PC-3 (cell line): ENCODE data around the gene PTGDS. TPM values are rescaled to one million over a fixed set of nuclear protein-coding genes. Genes with fewer than 3 reads are reported as not detected.

ENCODE experiments used
- ATAC-seq: fragments of 200-7000 bp; cut with Tn5 transposase; 2 replicates; pipeline ENCODE4 v1.9.1; 2020; ENCODE audit warnings: mild to moderate bottlenecking, moderate library complexity
- BruUV-seq: library from RNA; stranded (reverse); fragments of 400-500 nt; replicated peaks from 2 replicates; lab custom pipeline; 2021; lab: Mats Ljungman, UMichigan
- CTCF ChIA-PET: fragments of 300-600 bp; sonication (Branson Sonifier 250); formaldehyde crosslinking; loops from one replicate; lab custom pipeline; 2022; ENCODE audit warnings: antibody characterized with exemption; lab: Charles Lee
- POLR2A ChIA-PET: fragments of 300-600 bp; sonication (Branson Sonifier 250); formaldehyde crosslinking; loops from one replicate; lab custom pipeline; 2022; ENCODE audit warnings: antibody characterized with exemption; ENCODE audit not compliant: unreplicated experiment; lab: Charles Lee
- DNase-seq: peaks from one replicate; pipeline ENCODE4 v3.0.0-alpha.2; 2015
- H2AFZ ChIP-seq: fragments of 300-600 bp; sonication (generic); 2 replicates; pipeline ENCODE4 v1.6.0; 2016; ENCODE audit warnings: antibody characterized with exemption, low read length
- H3F3A ChIP-seq: fragments of 300-600 bp; sonication (generic); one replicate; pipeline ENCODE4 v1.6.0; 2017; ENCODE audit warnings: antibody characterized with exemption, low read length, control low read depth, mild to moderate bottlenecking; ENCODE audit not compliant: unreplicated experiment
- H3K27ac ChIP-seq: fragments of 300-600 bp; sonication (generic); 2 replicates; pipeline ENCODE4 v1.5.1; 2016; ENCODE audit warnings: mild to moderate bottlenecking, low read length
- H3K27me3 ChIP-seq: fragments of 300-600 bp; sonication (generic); 2 replicates; pipeline ENCODE4 v1.6.1; 2016; ENCODE audit warnings: low read length, mixed read lengths
- H3K36me3 ChIP-seq: fragments of 300-600 bp; sonication (generic); 2 replicates; pipeline ENCODE4 v1.6.1; 2016; ENCODE audit warnings: low read depth, mixed run types, low read length, mixed read lengths
- H3K4me1 ChIP-seq: fragments of 300-600 bp; sonication (generic); 2 replicates; pipeline ENCODE4 v1.5.1; 2016; ENCODE audit warnings: low read length; ENCODE audit not compliant: insufficient read depth
- H3K4me2 ChIP-seq: fragments of 300-600 bp; sonication (generic); 2 replicates; pipeline ENCODE4 v1.6.0; 2016; ENCODE audit warnings: low read length
- H3K4me3 ChIP-seq: fragments of 300-600 bp; sonication (generic); 2 replicates; pipeline ENCODE4 v1.5.1; 2016; ENCODE audit warnings: mild to moderate bottlenecking, low read length, mixed read lengths
- H3K79me2 ChIP-seq: fragments of 300-600 bp; sonication (generic); 2 replicates; pipeline ENCODE4 v1.6.1; 2017; ENCODE audit warnings: low read length, mixed read lengths
- H3K9ac ChIP-seq: fragments of 300-600 bp; sonication (generic); 2 replicates; pipeline ENCODE4 v1.6.0; 2016; ENCODE audit warnings: mild to moderate bottlenecking, low read length
- H3K9me2 ChIP-seq: fragments of 300-600 bp; sonication (generic); replicated peaks from 2 replicates; pipeline ENCODE4 v1.6.1; 2016; ENCODE audit warnings: mixed run types, low read length, mixed read lengths
- H3K9me3 ChIP-seq: fragments of 300-600 bp; sonication (generic); 2 replicates; pipeline ENCODE4 v1.6.1; 2016; ENCODE audit warnings: low read length, mixed read lengths
- H4K20me1 ChIP-seq: fragments of 300-600 bp; sonication (generic); 2 replicates; pipeline ENCODE4 v1.6.1; 2016; ENCODE audit warnings: low read length, mixed read lengths
- CTCF ChIP-seq: fragments of 300-600 bp; sonication (generic); conservative IDR thresholded peaks from 2 replicates; pipeline ENCODE4 v1.5.1; 2017; ENCODE audit warnings: antibody characterized with exemption, low read depth, mild to moderate bottlenecking, low read length
- EZH2 ChIP-seq: fragments of 300-600 bp; sonication (generic); IDR thresholded peaks from one replicate; pipeline ENCODE4 v1.6.1; 2017; ENCODE audit warnings: antibody characterized with exemption, mild to moderate bottlenecking, low read length; ENCODE audit not compliant: unreplicated experiment
- EZH2phosphoT487 ChIP-seq: fragments of 300-600 bp; sonication (generic); IDR thresholded peaks from 2 replicates; pipeline ENCODE4 v1.6.1; 2018; ENCODE audit warnings: mild to moderate bottlenecking, antibody characterized with exemption, low read length, borderline replicate concordance
- intact Hi-C: fragments of 100-400 bp; cut with micrococcal nuclease; formaldehyde crosslinking; loops from 2 replicates; pipeline ENCODE4 v1.9.0; 2023
- total RNA-seq: library from RNA; depleted of rRNA; stranded (reverse); fragments of >200 nt; gene quantifications from 2 replicates; pipeline ENCODE4 v1.2.3, GENCODE V29; 2014

PTGDS gene
- total RNA-seq, 1 experiment from 2014 or later, result not detected

- intact Hi-C loops, result no loop called here
- no peaks in the 10 kb centered on the region for H3K4me1 ChIP-seq
- no peak for TF ChIP-seq CTCF
- no peak for TF ChIP-seq EZH2
- TF ChIP-seq EZH2phosphoT487, result no peak
- H4K20me1 ChIP-seq, result no peaks in the 10 kb centered on the region
- H3K4me3 ChIP-seq, result no peak overlapping the region
- no peaks in the 10 kb centered on the region for H3K9me2 ChIP-seq
- no peaks in the 10 kb centered on the region for H3K79me2 ChIP-seq
- no peak overlapping the region for H3K4me2 ChIP-seq
- CTCF ChIA-PET, result no interaction called here
- no peaks in the 10 kb centered on the region for H3K27me3 ChIP-seq
- no peaks in the 10 kb centered on the region for H3F3A ChIP-seq
- DNase-seq (no peak), ATAC-seq (no peak)
- no peak overlapping the region for H3K27ac ChIP-seq
- no peak overlapping the region for H3K9ac ChIP-seq
- POLR2A ChIA-PET, result no interaction called here
- no peak overlapping the region for H2AFZ ChIP-seq
- no peaks in the 10 kb centered on the region for H3K9me3 ChIP-seq
- no TSS peak for BruUV-seq
- H3K36me3 ChIP-seq, result no peaks in the 10 kb centered on the region
These were observed 35.6 kb downstream of the PTGDS start for GRCh38 chr9:137012694-137013570.

- H2AFZ ChIP-seq, result no peak overlapping the region
- TF ChIP-seq EZH2phosphoT487, result no peak
- no peak for TF ChIP-seq CTCF
- TF ChIP-seq EZH2, result no peak
- H3K9me2 ChIP-seq, result no peaks in the 10 kb centered on the region
- no peak overlapping the region for H3K4me2 ChIP-seq
- no peak overlapping the region for H3K27ac ChIP-seq
- no peaks in the 10 kb centered on the region for H4K20me1 ChIP-seq
- no peak overlapping the region for H3K4me3 ChIP-seq
- DNase-seq (no peak), ATAC-seq (no peak)
- H3F3A ChIP-seq, result no peaks in the 10 kb centered on the region
- H3K4me1 ChIP-seq, result no peaks in the 10 kb centered on the region
- intact Hi-C loops, result no loop called here
- no peaks in the 10 kb centered on the region for H3K9me3 ChIP-seq
- no peaks in the 10 kb centered on the region for H3K36me3 ChIP-seq
- ChIA-PET POLR2A (no interaction called here), CTCF (no interaction called here)
- no peaks in the 10 kb centered on the region for H3K27me3 ChIP-seq
- no TSS peak for BruUV-seq
- no peak overlapping the region for H3K9ac ChIP-seq
- no peaks in the 10 kb centered on the region for H3K79me2 ChIP-seq
These were observed 36.3 kb downstream of the PTGDS start for GRCh38 chr9:137013571-137013940.

GRCh38 chr9:137014166-137014565 is 36.9 kb downstream of the PTGDS start:
- Histone ChIP-seq H3K4me3 (no peak overlapping the region), H3K9me2 (no peaks in the 10 kb centered on the region), H3F3A (no peaks in the 10 kb centered on the region), H3K4me1 (no peaks in the 10 kb centered on the region), H4K20me1 (no peaks in the 10 kb centered on the region), H3K4me2 (no peak overlapping the region), H3K36me3 (no peaks in the 10 kb centered on the region), H3K27ac (no peak overlapping the region), H3K79me2 (no peaks in the 10 kb centered on the region), H3K9ac (no peak overlapping the region), H3K9me3 (no peaks in the 10 kb centered on the region), H2AFZ (no peak overlapping the region), H3K27me3 (no peaks in the 10 kb centered on the region)
- TF ChIP-seq EZH2 (no peak), EZH2phosphoT487 (no peak), CTCF (no peak)
- CTCF ChIA-PET, result no interaction called here
- POLR2A ChIA-PET, result no interaction called here
- ATAC-seq, result no peak
- intact Hi-C loops, result no loop called here
- DNase-seq, result no peak
- BruUV-seq, result no TSS peak
